NCI-H526 treated with DMSO at 0.1 percent for 48 hours (cell line): ENCODE results near the gene EPB41L3.
"Not testable (repeated sequence)": the region's sequence is repeated elsewhere in the genome, so short reads cannot be mapped to it uniquely, and the experiment has no call there.

Experiments
- DNase-seq: peaks from one replicate; lab custom pipeline; 2025; lab: John Stamatoyannopoulos, UW

Gene EPB41L3

GRCh38 chr18:5496305-5496704 is 47.5 kb downstream of the EPB41L3 start:
- DNase-seq: no peak

- DNase-seq: no peak
These were observed 52.9 kb downstream of the EPB41L3 start for GRCh38 chr18:5490753-5491480.

- no peak for DNase-seq
These were observed 55.0 kb downstream of the EPB41L3 start for GRCh38 chr18:5488844-5489243.

- DNase-seq: not testable (repeated sequence)
These were observed 55.8 kb downstream of the EPB41L3 start for GRCh38 chr18:5488044-5488443.

GRCh38 chr18:5484526-5484925 is 59.3 kb downstream of the EPB41L3 start:
- DNase-seq: no peak

- DNase-seq: no peak
These were observed 62.2 kb downstream of the EPB41L3 start for GRCh38 chr18:5481621-5482020.

- no peak for DNase-seq
These were observed 65.5 kb downstream of the EPB41L3 start for GRCh38 chr18:5478261-5478660.

- DNase-seq: no peak
These were observed 66.6 kb downstream of the EPB41L3 start for GRCh38 chr18:5476961-5477800.

- no peak for DNase-seq
These were observed 68.5 kb downstream of the EPB41L3 start for GRCh38 chr18:5475267-5475666.

GRCh38 chr18:5469340-5469739 is 74.5 kb downstream of the EPB41L3 start:
- DNase-seq: no peak

- DNase-seq: no peak
These were observed 75.4 kb downstream of the EPB41L3 start for GRCh38 chr18:5468394-5468793.

GRCh38 chr18:5467671-5468070 is 76.1 kb downstream of the EPB41L3 start:
- no peak for DNase-seq

GRCh38 chr18:5466256-5466655 is 77.5 kb downstream of the EPB41L3 start:
- DNase-seq: no peak

- DNase-seq: no peak
These were observed 79.5 kb downstream of the EPB41L3 start for GRCh38 chr18:5464251-5464650.

GRCh38 chr18:5463831-5464230 is 80.0 kb downstream of the EPB41L3 start:
- no peak for DNase-seq

- no peak for DNase-seq
These were observed 80.4 kb downstream of the EPB41L3 start for GRCh38 chr18:5463390-5463789.

GRCh38 chr18:5462227-5462626 is 81.6 kb downstream of the EPB41L3 start:
- no peak for DNase-seq

GRCh38 chr18:5461041-5461440 is 82.8 kb downstream of the EPB41L3 start:
- no peak for DNase-seq

GRCh38 chr18:5457462-5457957 is 86.3 kb downstream of the EPB41L3 start:
- DNase-seq: no peak

GRCh38 chr18:5456577-5457461 is 87.0 kb downstream of the EPB41L3 start:
- no peak for DNase-seq

GRCh38 chr18:5455674-5456073 is 88.1 kb downstream of the EPB41L3 start:
- DNase-seq: no peak

GRCh38 chr18:5452943-5453443 is 90.8 kb downstream of the EPB41L3 start:
- DNase-seq: no peak
